ENCODE results near the gene RIBC2. TPM values are rescaled to one million over a fixed set of nuclear protein-coding genes. Genes with fewer than 3 reads are reported as not detected.

The RIBC2 gene
- polyA plus RNA-seq, 1 donor (not counting 4 experiments of a cell fraction or from before 2014, with no cell fraction given) = 0.12 TPM

DNA sequence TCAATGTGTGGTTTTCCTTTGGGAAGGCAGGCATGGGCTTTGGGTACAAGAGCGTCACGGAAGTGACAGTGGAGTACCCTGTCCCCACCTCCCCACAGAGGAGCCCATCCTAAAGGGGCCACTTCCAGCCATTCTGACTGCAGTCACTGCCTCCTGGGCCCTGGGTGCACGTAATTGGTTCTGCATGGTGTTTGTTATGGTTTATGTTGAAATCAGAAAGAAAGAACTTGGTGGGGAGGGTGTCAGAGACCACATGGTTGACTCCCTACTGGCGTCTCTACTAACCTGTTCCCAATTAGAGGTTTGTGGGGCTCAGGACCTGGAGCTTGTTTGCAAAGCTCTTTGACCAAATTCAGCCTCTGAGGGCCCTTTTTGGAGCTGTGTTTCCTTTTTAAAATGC is 40.8 kb downstream of the RIBC2 start:
- Histone ChIP-seq H3K4me2 (ENCODE audit: control insufficient read depth, extremely low read depth, insufficient read depth, low read depth, low read length) (no peak overlapping the region), H3K27ac (ENCODE audit: control insufficient read depth, insufficient read depth, low read length) (no peak overlapping the region), H3K36me3 (ENCODE audit: control insufficient read depth in 2 of 2, extremely low read depth in 1 of 2, insufficient read depth in 2 of 2, low read length in 2 of 2) (no peaks in the 10 kb centered on the region), H3K4me3 (ENCODE audit: control insufficient read depth in 2 of 3, extremely low read depth in 1 of 3, insufficient read depth in 2 of 3, low read depth in 1 of 3, low read length in 3 of 3) (no peak overlapping the region), H3K9me1 (ENCODE audit: control insufficient read depth, extremely low read depth, insufficient read depth, low read length) (no peaks in the 10 kb centered on the region), H3K4me1 (ENCODE audit: control insufficient read depth, extremely low read depth, insufficient read depth, low read length) (no peaks in the 10 kb centered on the region), H3K79me2 (ENCODE audit: control insufficient read depth, insufficient read depth, low read length) (no peaks in the 10 kb centered on the region), H4K20me1 (ENCODE audit: control insufficient read depth, extremely low read depth, insufficient read depth, low read length) (no peaks in the 10 kb centered on the region), H3K9me3 (ENCODE audit: control insufficient read depth, low read depth, low read length) (no peaks in the 10 kb centered on the region), H3K27me3 (ENCODE audit: control insufficient read depth, extremely low read depth, insufficient read depth, low read length) (peaks cover 12% of the 10 kb centered on the region), H3K9ac (ENCODE audit: control insufficient read depth, extremely low read depth, insufficient read depth, low read length) (no peak overlapping the region), H2AFZ (ENCODE audit: control insufficient read depth, low read length) (no peak overlapping the region)
- dilution Hi-C loops (cut with MboI; ENCODE audit: extremely low pct_ligation_motif_present, low sequenced_read_pairs) = no loop called here
- DNase-seq (ENCODE audit: low read depth, low spot score) (no peak), FAIRE-seq (no peak)
- no peak for TF ChIP-seq EZH2 (IDR thresholded peaks at IDR 0.05; ENCODE audit: low read length)

DNA sequence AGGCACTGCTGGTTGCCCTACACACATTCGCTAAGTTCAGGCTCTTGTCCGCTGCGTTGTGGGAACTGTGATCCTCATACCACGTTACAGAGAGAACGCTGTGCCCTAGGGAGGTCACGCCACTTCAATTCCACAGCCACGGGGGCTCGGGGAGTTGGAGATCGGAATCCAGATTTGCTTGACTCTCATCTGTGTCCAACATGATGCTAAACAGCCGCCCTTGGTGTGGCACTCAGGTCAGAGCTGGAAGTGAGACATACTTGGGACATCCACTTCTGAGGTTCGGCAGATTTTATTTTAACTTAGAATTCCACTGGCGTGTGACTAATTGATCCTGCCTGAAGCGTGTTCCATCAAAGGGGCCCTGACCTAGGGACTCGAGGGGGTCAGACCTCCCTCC is 41.7 kb downstream of the RIBC2 start:
- no peak for FAIRE-seq
- no peaks in the 10 kb centered on the region for H4K20me1 ChIP-seq (ENCODE audit: control insufficient read depth, extremely low read depth, insufficient read depth, low read length)

More for the DNA sequence above, 41.7 kb downstream of the RIBC2 start:
- no peak overlapping the region for H3K27ac ChIP-seq (ENCODE audit: control insufficient read depth, insufficient read depth, low read length)
- no peak overlapping the region for H2AFZ ChIP-seq (ENCODE audit: control insufficient read depth, low read length)
- H3K27me3 ChIP-seq (ENCODE audit: control insufficient read depth, extremely low read depth, insufficient read depth, low read length) = peaks cover 11% of the 10 kb centered on the region
- no peak for TF ChIP-seq EZH2 (IDR thresholded peaks at IDR 0.05; ENCODE audit: low read length)
- TF ChIP-seq, protein P1, sequence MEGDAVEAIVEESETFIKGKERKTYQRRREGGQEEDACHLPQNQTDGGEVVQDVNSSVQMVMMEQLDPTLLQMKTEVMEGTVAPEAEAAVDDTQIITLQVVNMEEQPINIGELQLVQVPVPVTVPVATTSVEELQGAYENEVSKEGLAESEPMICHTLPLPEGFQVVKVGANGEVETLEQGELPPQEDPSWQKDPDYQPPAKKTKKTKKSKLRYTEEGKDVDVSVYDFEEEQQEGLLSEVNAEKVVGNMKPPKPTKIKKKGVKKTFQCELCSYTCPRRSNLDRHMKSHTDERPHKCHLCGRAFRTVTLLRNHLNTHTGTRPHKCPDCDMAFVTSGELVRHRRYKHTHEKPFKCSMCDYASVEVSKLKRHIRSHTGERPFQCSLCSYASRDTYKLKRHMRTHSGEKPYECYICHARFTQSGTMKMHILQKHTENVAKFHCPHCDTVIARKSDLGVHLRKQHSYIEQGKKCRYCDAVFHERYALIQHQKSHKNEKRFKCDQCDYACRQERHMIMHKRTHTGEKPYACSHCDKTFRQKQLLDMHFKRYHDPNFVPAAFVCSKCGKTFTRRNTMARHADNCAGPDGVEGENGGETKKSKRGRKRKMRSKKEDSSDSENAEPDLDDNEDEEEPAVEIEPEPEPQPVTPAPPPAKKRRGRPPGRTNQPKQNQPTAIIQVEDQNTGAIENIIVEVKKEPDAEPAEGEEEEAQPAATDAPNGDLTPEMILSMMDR (optimal IDR thresholded peaks at IDR 0.05 in 1 of 3, IDR thresholded peaks at IDR 0.05 in 1 of 3, conservative IDR thresholded peaks at IDR 0.05 in 1 of 3; ENCODE audit: extremely low read depth in 1 of 3, insufficient read depth in 2 of 3, low read length in 3 of 3) = no peak
- H3K9me1 ChIP-seq (ENCODE audit: control insufficient read depth, extremely low read depth, insufficient read depth, low read length) = no peaks in the 10 kb centered on the region
- H3K4me1 ChIP-seq (ENCODE audit: control insufficient read depth, extremely low read depth, insufficient read depth, low read length) = no peaks in the 10 kb centered on the region
- H3K9me3 ChIP-seq (ENCODE audit: control insufficient read depth, low read depth, low read length) = no peaks in the 10 kb centered on the region
- no peaks in the 10 kb centered on the region for H3K36me3 ChIP-seq (ENCODE audit: control insufficient read depth in 2 of 2, extremely low read depth in 1 of 2, insufficient read depth in 2 of 2, low read length in 2 of 2)
- no peak overlapping the region for H3K9ac ChIP-seq (ENCODE audit: control insufficient read depth, extremely low read depth, insufficient read depth, low read length)
- DNase-seq (ENCODE audit: low read depth, low spot score) = no peak
- H3K4me2 ChIP-seq (ENCODE audit: control insufficient read depth, extremely low read depth, insufficient read depth, low read depth, low read length) = no peak overlapping the region
- no peak overlapping the region for H3K4me3 ChIP-seq (ENCODE audit: control insufficient read depth in 2 of 3, extremely low read depth in 1 of 3, insufficient read depth in 2 of 3, low read depth in 1 of 3, low read length in 3 of 3)
- dilution Hi-C loops (cut with MboI; ENCODE audit: extremely low pct_ligation_motif_present, low sequenced_read_pairs) = no loop called here
- no peaks in the 10 kb centered on the region for H3K79me2 ChIP-seq (ENCODE audit: control insufficient read depth, insufficient read depth, low read length)

All from keratinocyte (primary cell).